GM12865 (cell line): ENCODE measurements around the gene CCND2.

Experiments used
- DNase-seq: peaks from one replicate; pipeline ENCODE4 v3.0.0; 2010; ENCODE audit warnings: low read depth
- H3K4me3 ChIP-seq: 2 replicates; pipeline ENCODE4 v1.5.1; 2011; ENCODE audit warnings: mild to moderate bottlenecking, low read depth, low read length, control low read depth
- TF ChIP-seq, protein P1 (sequence below): IDR thresholded peaks from 2 replicates; pipeline ENCODE4 v1.5.1; 2011; ENCODE audit warnings: low read length, control low read depth, low read depth, inconsistent platforms; ENCODE audit not compliant: insufficient read depth; ENCODE audit errors: missing control alignments

CCND2 gene

DNA sequence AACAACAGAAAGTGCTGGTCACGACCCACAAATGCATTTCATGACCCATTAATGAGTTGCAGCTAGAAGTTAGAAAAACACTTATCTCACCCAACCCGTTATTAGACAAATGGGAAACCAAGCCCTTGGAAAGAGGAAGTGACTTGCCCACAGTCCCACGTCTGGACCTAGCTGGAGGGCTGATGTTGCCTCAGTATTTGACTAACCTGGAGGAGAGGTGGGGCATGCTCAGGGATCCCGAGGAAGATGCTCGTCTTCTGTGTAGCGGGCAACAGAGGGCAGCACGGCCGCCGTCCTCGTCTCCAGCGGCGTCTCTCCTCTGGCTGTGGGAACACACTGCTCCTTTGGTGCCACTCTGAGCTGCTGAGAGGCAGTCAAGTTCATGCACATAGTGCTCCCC is 12.7 kb downstream of the CCND2 start:
- TF ChIP-seq, protein P1, sequence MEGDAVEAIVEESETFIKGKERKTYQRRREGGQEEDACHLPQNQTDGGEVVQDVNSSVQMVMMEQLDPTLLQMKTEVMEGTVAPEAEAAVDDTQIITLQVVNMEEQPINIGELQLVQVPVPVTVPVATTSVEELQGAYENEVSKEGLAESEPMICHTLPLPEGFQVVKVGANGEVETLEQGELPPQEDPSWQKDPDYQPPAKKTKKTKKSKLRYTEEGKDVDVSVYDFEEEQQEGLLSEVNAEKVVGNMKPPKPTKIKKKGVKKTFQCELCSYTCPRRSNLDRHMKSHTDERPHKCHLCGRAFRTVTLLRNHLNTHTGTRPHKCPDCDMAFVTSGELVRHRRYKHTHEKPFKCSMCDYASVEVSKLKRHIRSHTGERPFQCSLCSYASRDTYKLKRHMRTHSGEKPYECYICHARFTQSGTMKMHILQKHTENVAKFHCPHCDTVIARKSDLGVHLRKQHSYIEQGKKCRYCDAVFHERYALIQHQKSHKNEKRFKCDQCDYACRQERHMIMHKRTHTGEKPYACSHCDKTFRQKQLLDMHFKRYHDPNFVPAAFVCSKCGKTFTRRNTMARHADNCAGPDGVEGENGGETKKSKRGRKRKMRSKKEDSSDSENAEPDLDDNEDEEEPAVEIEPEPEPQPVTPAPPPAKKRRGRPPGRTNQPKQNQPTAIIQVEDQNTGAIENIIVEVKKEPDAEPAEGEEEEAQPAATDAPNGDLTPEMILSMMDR, result no peak
- no peak for DNase-seq
- no peak overlapping the region for H3K4me3 ChIP-seq

DNA sequence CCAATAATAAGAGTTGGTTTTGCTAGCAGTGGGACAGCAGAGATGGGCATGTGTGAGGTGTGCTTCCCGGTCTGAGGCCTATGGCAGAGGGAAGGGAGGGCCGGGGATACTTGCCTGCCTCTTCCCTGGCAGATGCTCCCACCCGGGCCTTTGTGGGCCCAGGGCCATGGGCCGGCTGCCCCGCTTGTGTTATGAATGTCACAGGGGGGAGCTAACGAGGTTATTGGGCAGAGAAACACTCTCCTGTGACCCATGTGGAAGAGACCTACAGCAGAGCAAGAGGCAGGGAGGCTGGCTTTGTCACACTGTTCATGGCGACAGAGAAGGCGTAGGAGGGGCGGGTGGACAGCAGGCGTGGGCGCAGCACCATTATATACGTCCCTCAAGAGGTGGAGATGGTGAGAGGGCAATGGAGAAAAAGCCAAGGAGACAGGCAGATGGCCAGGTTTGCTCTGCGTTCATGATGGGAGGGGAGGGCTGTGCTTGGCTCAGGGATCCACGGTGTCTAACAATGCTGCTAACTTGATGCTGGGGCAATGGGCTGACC is 13.3 kb downstream of the CCND2 start:
- no peak overlapping the region for H3K4me3 ChIP-seq
- no peak for DNase-seq
- TF ChIP-seq, protein P1, result no peak

DNA sequence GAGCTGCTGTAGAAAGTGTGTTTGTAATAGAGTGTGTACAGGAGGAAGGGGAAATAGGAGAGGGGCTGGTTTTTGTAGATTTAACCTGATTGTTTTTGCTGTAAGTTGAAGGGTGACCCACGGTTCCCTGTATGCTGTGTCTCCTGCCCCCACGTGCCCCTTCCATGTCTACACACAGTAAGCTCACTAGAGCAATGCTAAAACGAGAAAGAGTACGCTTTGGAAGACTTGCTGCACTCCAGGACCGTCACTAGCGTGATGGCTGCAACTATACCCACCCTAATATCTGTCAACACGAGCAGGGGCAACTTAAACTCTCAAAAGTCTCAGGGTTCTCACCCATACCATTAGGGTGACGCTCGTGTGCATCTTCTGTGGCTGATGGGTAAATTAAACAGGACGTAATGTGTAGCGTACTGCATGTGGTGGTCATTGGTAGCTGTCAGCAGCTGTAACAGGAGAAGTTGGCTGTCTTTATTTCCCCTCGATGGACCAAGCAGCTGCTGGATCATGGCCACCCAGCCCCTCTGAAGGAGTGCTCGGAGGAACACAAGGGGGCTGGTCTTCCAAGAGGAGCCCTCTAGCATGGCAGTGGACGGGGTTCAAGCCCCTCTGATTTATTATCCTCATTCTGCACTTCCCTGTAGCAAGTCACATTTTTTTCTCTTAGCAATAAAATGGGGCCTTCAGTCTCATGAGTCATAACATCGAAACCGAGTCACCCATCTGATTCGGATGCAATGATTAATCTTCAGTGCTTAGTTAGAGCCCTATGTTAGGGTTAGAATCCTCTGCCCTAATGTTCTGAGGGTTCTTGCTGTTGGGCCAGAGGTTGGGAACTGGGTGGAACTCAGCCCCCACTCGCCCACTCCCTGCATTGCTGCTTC is 14.0 kb downstream of the CCND2 start:
- TF ChIP-seq, protein P1, result no peak
- no peak for DNase-seq

DNA sequence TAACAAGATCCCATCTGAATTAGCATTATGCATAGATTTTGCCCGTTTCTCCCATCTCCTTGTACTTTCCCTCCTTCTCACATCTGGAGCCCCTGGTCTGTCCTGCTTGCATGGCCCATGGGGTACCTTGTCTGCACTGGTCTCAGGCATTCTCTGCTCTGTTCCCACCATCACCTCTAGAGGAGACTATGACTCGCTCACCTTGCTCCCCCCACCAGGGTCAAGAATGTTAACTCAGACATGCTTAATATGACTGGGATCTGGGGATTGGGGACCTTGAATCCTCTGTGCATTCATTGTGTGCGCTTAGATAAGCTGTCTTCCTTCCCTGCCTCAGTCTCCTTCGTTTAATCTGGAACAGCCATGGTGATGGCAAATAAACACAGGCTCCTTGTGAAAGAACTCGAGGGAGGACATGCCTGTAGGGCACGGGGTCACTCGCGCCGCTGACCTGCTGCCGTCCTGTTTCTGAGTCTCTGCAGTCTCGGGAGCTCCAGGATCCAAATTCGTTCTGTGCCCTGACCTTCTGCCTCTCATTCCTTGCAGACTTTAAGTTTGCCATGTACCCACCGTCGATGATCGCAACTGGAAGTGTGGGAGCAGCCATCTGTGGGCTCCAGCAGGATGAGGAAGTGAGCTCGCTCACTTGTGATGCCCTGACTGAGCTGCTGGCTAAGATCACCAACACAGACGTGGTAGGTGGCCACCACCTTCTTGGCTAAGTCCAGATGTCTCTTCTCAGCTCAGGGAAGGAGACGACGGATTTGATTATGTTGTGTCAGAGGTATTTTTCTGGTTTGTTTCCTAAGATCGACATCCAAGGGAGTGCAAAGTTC is 15.0 kb downstream of the CCND2 start:
- TF ChIP-seq, protein P1, result no peak
- no peak overlapping the region for H3K4me3 ChIP-seq
- DNase-seq, result no peak

More for the DNA sequence above, 14.0 kb downstream of the CCND2 start:
- H3K4me3 ChIP-seq, result no peak overlapping the region

DNA sequence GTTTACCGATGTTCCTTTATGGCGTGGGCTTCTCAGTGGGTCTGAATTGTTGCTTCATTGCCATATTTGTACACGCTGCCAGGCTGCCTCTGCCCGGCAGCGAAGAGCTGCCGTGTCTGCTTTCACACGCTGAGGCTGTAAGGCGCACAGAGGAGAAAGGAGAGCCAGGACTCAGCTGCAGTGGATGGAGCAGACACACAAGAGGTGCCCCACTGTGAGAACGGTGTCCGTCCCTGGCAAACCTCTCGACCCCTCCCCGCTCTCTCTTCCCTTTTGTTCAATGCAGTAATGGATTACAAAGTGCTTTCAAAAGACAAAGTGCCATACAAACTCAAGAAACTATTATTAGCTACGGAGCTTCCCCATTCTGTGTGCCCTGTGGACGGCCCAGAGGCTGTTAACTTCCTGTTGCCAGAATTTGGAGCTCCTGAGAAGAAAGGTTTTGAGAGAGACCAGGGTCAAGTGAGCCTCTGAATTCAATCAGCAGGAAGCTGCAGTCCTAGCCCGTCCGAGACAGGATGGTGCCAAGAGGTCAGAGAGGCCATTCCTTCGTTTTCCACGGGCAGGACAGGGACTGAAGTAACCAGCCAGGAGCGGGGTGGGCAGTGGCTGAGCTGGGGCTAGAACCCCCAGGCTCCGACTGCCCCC is 15.8 kb downstream of the CCND2 start:
- no peak overlapping the region for H3K4me3 ChIP-seq
- TF ChIP-seq, protein P1, result no peak
- DNase-seq, result no peak

DNA sequence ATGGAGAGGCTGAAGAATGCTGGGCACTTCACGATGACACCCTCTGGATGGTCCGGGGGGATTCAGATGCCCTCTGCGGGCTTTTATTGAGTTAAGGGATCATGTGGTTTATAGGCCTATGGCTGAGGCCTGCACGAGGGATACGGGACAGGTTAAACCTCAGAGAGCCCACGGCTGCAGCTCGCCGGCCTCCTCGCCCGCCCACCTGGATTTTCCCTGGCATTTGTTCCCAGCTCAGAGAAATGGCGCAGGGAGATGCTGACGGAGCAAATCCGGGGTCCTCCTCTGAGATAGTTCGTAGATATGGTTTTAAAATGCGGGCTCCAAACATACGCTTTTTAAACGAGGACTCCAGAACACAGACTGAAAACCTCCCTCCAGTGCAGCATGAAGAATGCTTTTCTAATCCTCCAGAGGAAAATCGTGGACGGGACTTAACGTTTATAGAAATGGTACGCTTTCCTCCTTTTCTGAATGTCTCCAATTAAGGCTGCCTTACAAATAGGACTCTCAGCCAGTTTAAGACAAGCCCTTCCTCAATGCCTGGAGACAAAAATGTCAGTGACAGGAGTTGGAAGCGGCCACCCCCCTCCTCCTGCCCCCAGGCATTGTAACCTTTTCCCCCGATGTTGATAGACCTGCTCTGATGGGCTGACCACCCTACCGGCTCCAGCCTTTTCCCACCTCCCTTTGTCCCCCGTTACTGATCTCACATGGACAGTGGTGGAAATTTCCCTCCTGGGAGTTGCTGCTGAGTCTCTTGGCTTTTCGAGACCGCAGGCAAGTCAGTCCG is 16.6 kb downstream of the CCND2 start:
- no peak for DNase-seq
- H3K4me3 ChIP-seq, result no peak overlapping the region
- TF ChIP-seq, protein P1, result no peak
